ENCODE data around the gene GMPR. TPM values are rescaled to one million over a fixed set of nuclear protein-coding genes. Genes with fewer than 3 reads are reported as not detected.

The GMPR gene
- total RNA-seq, 1 experiment from 2014 or later = 24.0 TPM

DNA sequence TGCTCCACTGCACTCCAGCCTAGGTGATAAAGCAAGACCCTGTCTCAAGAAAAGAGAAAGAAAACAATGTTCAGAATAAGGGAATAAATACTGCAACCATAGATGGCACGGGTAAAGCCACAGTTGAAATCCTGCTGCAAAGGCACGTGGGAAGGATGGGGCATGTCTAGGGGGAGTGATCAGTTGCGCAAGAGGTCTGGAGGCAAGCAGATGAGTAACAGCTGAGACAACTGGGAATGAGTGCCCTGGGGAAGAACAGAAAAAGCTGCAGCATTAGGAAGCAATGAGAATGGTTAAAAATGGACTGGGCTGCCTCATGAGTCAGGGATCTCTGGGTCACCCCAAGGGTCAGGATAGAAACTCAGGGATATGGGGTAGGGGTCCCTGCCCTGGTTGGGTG is 96.3 kb downstream of the GMPR start (continued):
- TF ChIP-seq, protein P1, sequence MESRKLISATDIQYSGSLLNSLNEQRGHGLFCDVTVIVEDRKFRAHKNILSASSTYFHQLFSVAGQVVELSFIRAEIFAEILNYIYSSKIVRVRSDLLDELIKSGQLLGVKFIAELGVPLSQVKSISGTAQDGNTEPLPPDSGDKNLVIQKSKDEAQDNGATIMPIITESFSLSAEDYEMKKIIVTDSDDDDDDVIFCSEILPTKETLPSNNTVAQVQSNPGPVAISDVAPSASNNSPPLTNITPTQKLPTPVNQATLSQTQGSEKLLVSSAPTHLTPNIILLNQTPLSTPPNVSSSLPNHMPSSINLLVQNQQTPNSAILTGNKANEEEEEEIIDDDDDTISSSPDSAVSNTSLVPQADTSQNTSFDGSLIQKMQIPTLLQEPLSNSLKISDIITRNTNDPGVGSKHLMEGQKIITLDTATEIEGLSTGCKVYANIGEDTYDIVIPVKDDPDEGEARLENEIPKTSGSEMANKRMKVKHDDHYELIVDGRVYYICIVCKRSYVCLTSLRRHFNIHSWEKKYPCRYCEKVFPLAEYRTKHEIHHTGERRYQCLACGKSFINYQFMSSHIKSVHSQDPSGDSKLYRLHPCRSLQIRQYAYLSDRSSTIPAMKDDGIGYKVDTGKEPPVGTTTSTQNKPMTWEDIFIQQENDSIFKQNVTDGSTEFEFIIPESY (IDR thresholded peaks at IDR 0.05; ENCODE audit: extremely low read depth, insufficient replicate concordance, low read length) = no peak
- TF ChIP-seq JUND (IDR thresholded peaks at IDR 0.05) = peak; percentile 55
- TF ChIP-seq POLR2A (IDR thresholded peaks at IDR 0.05; ENCODE audit: borderline replicate concordance, extremely low read depth, insufficient read depth, insufficient read length) = no peak
- TF ChIP-seq SP1 (IDR thresholded peaks at IDR 0.05; ENCODE audit: low read depth) = peak; percentile 61; the same call in 1 of the 2 replicates

DNA sequence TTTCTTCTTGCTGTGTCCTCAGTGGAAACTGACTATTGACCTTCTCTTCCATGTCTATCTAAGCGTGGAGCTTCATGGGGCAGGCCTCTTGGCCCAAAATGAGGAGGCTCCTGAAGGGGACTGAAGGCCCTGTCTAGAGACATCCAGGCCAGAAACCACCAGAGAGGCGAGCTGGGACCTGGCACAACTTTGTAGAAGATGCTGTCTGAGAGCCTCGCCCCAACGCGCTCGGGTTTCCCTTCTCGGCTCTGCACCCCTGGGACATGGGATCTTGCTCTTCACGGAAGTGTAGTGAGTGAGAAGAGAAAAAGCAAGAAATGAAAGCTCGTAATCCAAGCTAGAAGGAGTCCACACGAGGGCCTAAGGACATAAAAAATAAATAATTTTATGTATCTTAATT is 96.8 kb downstream of the GMPR start:
- no peaks in the 10 kb centered on the region for H3K9me2 ChIP-seq (ENCODE audit: insufficient read depth)
- no peaks in the 10 kb centered on the region for H3K79me2 ChIP-seq (ENCODE audit: insufficient read depth, low read length)
- H3K27ac ChIP-seq (ENCODE audit: low read depth, low read length) = no peak overlapping the region
- peaks cover 13 to 51% of the 10 kb centered on the region in 2 experiments; a peak in 3 of 4 replicates for H3K4me1 ChIP-seq (ENCODE audit: control insufficient read depth in 1 of 2, insufficient read depth in 2 of 2, low read length in 2 of 2)
- DNase-seq (ENCODE audit: low read depth, low spot score) = no peak
- no peaks in the 10 kb centered on the region for H3K27me3 ChIP-seq (ENCODE audit: insufficient read depth, low read length)
- no peaks in the 10 kb centered on the region for H3K9me3 ChIP-seq (ENCODE audit: control insufficient read depth in 1 of 2, insufficient read depth in 1 of 2, low read depth in 1 of 2, low read length in 2 of 2)
- H4K20me1 ChIP-seq (ENCODE audit: insufficient read depth) = no peaks in the 10 kb centered on the region
- H2AFZ ChIP-seq (ENCODE audit: low read depth, low read length, poor library complexity, severe bottlenecking) = no peak overlapping the region
- no peak for ATAC-seq
- no peaks in the 10 kb centered on the region for H3K36me3 ChIP-seq (ENCODE audit: control insufficient read depth in 1 of 2, insufficient read depth in 2 of 2, low read length in 2 of 2)
- RAD21 ChIA-PET (ENCODE audit: low non-redundant PET in 1 of 2, low total read pairs in 2 of 2, uncharacterized antibody in 2 of 2, unreplicated experiment in 2 of 2) = no interaction called here
- no peak overlapping the region for H3K4me3 ChIP-seq (replicated peaks in 1 of 2; ENCODE audit: low read depth in 1 of 2, low read length in 2 of 2)
- CTCF ChIA-PET = interaction anchor here (0.6 to 1.0 kb wide), 3 partner anchors 15 to 197 kb away, joined by 3 read pairs; no protein-coding TSS in a partner anchor
- intact Hi-C loops (cut with micrococcal nuclease) = no loop called here
- no peak overlapping the region for H3K4me2 ChIP-seq (ENCODE audit: low read length)
- no peak overlapping the region for H3K9ac ChIP-seq (ENCODE audit: low read length)
- POLR2A ChIA-PET = no interaction called here
- no TSS peak for BruUV-seq (replicated peaks)
- TF ChIP-seq YY1 (IDR thresholded peaks at IDR 0.05; ENCODE audit: extremely low read depth, insufficient replicate concordance, low read depth, low read length) = no peak
- TF ChIP-seq CBX3 (IDR thresholded peaks at IDR 0.05; ENCODE audit: low read depth) = no peak
- no peak for TF ChIP-seq SIN3A (IDR thresholded peaks at IDR 0.05; ENCODE audit: low read depth)
- TF ChIP-seq, protein P2, sequence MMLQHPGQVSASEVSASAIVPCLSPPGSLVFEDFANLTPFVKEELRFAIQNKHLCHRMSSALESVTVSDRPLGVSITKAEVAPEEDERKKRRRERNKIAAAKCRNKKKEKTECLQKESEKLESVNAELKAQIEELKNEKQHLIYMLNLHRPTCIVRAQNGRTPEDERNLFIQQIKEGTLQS (IDR thresholded peaks at IDR 0.05) = no peak
- TF ChIP-seq, protein P1 (IDR thresholded peaks at IDR 0.05; ENCODE audit: extremely low read depth, insufficient replicate concordance, low read length) = no peak
- TF ChIP-seq EZH2phosphoT487 (IDR thresholded peaks at IDR 0.05; ENCODE audit: borderline replicate concordance) = no peak
- no peak for TF ChIP-seq RAD21 (IDR thresholded peaks at IDR 0.05; ENCODE audit: low read depth)
- TF ChIP-seq, protein P3, sequence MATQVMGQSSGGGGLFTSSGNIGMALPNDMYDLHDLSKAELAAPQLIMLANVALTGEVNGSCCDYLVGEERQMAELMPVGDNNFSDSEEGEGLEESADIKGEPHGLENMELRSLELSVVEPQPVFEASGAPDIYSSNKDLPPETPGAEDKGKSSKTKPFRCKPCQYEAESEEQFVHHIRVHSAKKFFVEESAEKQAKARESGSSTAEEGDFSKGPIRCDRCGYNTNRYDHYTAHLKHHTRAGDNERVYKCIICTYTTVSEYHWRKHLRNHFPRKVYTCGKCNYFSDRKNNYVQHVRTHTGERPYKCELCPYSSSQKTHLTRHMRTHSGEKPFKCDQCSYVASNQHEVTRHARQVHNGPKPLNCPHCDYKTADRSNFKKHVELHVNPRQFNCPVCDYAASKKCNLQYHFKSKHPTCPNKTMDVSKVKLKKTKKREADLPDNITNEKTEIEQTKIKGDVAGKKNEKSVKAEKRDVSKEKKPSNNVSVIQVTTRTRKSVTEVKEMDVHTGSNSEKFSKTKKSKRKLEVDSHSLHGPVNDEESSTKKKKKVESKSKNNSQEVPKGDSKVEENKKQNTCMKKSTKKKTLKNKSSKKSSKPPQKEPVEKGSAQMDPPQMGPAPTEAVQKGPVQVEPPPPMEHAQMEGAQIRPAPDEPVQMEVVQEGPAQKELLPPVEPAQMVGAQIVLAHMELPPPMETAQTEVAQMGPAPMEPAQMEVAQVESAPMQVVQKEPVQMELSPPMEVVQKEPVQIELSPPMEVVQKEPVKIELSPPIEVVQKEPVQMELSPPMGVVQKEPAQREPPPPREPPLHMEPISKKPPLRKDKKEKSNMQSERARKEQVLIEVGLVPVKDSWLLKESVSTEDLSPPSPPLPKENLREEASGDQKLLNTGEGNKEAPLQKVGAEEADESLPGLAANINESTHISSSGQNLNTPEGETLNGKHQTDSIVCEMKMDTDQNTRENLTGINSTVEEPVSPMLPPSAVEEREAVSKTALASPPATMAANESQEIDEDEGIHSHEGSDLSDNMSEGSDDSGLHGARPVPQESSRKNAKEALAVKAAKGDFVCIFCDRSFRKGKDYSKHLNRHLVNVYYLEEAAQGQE (IDR thresholded peaks at IDR 0.05; ENCODE audit: low read depth) = no peak
- TF ChIP-seq FOSL1 (IDR thresholded peaks at IDR 0.05; ENCODE audit: low read depth) = no peak
- no peak for TF ChIP-seq ZNF274 (IDR thresholded peaks at IDR 0.05; ENCODE audit: low read depth, low read length)
- TF ChIP-seq, protein P4, sequence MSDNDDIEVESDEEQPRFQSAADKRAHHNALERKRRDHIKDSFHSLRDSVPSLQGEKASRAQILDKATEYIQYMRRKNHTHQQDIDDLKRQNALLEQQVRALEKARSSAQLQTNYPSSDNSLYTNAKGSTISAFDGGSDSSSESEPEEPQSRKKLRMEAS (IDR thresholded peaks at IDR 0.05) = no peak
- TF ChIP-seq EGR1 (IDR thresholded peaks at IDR 0.05; ENCODE audit: low read depth) = no peak
- TF ChIP-seq ELF1 (IDR thresholded peaks at IDR 0.05; ENCODE audit: borderline replicate concordance, low read depth) = no peak
- TF ChIP-seq JUND (IDR thresholded peaks at IDR 0.05) = no peak
- TF ChIP-seq SP1 (IDR thresholded peaks at IDR 0.05; ENCODE audit: low read depth) = no peak
- TF ChIP-seq TCF7L2 (IDR thresholded peaks at IDR 0.05; ENCODE audit: borderline replicate concordance, extremely low read depth, insufficient read depth, insufficient read length) = no peak
